Left lung (tissue), 10 donors: ENCODE results near the gene TNFSF12. TPM values are rescaled to one million over a fixed set of nuclear protein-coding genes. Genes with fewer than 3 reads are reported as not detected.

ENCODE experiments used
- ATAC-seq: fragments of 200-7000 bp; cut with Tn5 transposase; one replicate; pipeline ENCODE4 v1.9.1; 2020; ENCODE audit warnings: moderate library complexity
- DNase-seq, 4 donors: peaks; one replicate each; pipeline ENCODE4 v3.0.0-alpha.2; 2013 to 2020
- H3K27ac ChIP-seq, 2 donors: fragments of 200-600 bp; sonication (generic) in 1 of 2; one replicate each; pipeline versions ENCODE4 v1.5.0 to v1.8.0; 2020 to 2021
- H3K27me3 ChIP-seq, 2 donors: fragments of 200-600 bp; sonication (generic) in 1 of 2; one replicate each; pipeline versions ENCODE4 v1.5.0 to v1.8.0; 2020 to 2021
- H3K36me3 ChIP-seq, 2 donors: fragments of 200-600 bp; sonication (generic) in 1 of 2; one replicate each; pipeline versions ENCODE4 v1.5.0 to v1.8.0; 2020 to 2021
- H3K4me1 ChIP-seq, 2 donors: fragments of 200-600 bp; one replicate each; pipeline ENCODE4 v1.8.0; 2021
- H3K4me3 ChIP-seq, 2 donors: fragments of 200-600 bp; sonication (generic) in 1 of 2; one replicate each; pipeline versions ENCODE4 v1.5.0 to v1.8.0; 2020 to 2021; ENCODE audit warnings: mild to moderate bottlenecking in 1 of 2
- H3K9me3 ChIP-seq, 2 donors: fragments of 200-600 bp; sonication (generic) in 1 of 2; one replicate each; pipeline versions ENCODE4 v1.5.0 to v1.8.0; 2020 to 2021
- CTCF ChIP-seq, 2 donors: fragments of 200-600 bp; sonication (generic) in 1 of 2; IDR thresholded peaks; one replicate each; pipeline versions ENCODE4 v1.5.0 to v1.8.0; 2021; ENCODE audit warnings: antibody characterized with exemption in 2 of 2
- intact Hi-C, 2 donors: fragments of 100-400 bp; cut with DNase I; formaldehyde crosslinking; loops; one replicate each; pipeline versions ENCODE4 v1.11.2 to v1.14.2; 2022
- polyA plus RNA-seq, 6 donors: library from polyadenylated mRNA; unstranded; fragments of 120-200 nt; gene quantifications; one replicate each; pipeline ENCODE4 v1.2.1, GENCODE V29; 2013; ENCODE audit not compliant: insufficient read length in 6 of 6
- total RNA-seq, 2 donors: library from RNA; stranded (reverse); fragmentation: NEBNext Ultra II Directional; extraction: Animal tissue kit (Norgen Biotek cat#: 25700); gene quantifications; one replicate each; pipeline ENCODE4 v1.2.1, GENCODE V29; 2021
- donor health status: DM: no; HTN: yes; CAD: no.
- donor health status: DM: no; HTN: no; CAD: no.

The TNFSF12 gene
- total and polyA plus RNA-seq, 8 donors = 23.6 to 50.5 (median 29.9) TPM

- Histone ChIP-seq H3K4me3 (no peak overlapping the region), H3K27me3 (no peaks in the 10 kb centered on the region), H3K36me3 (peaks cover 0 to 40% of the 10 kb centered on the region in 2 donors), H3K4me1 (peaks cover 4 to 16% of the 10 kb centered on the region in 2 donors), H3K9me3 (no peaks in the 10 kb centered on the region), H3K27ac (peak overlapping the region in 1 of 2 donors; percentile 15)
- ATAC-seq = peak; percentile 53
- intact Hi-C loops = no loop called here
- no peak for TF ChIP-seq CTCF (IDR thresholded peaks at IDR 0.05)
- DNase-seq = no peak
Observed at GRCh38 chr17:7515911-7516610, 32.8 kb upstream of the TNFSF12 start.

GRCh38 chr17:7523033-7523432 lies 25.8 kb upstream of the TNFSF12 start:
- Histone ChIP-seq H3K36me3 (no peaks in the 10 kb centered on the region), H3K4me3 (no peak overlapping the region), H3K27me3 (no peaks in the 10 kb centered on the region), H3K4me1 (no peaks in the 10 kb centered on the region), H3K9me3 (peaks cover 0 to 3% of the 10 kb centered on the region in 2 donors), H3K27ac (no peak overlapping the region)
- DNase-seq (no peak), ATAC-seq (peak; percentile 45)
- intact Hi-C loops = no loop called here
- TF ChIP-seq CTCF (IDR thresholded peaks at IDR 0.05) = peak; percentile 21 to 57

GRCh38 chr17:7528842-7529241 lies 20.0 kb upstream of the TNFSF12 start:
- no peak for TF ChIP-seq CTCF (IDR thresholded peaks at IDR 0.05)
- Histone ChIP-seq H3K4me3 (no peak overlapping the region), H3K27me3 (no peaks in the 10 kb centered on the region), H3K36me3 (no peaks in the 10 kb centered on the region), H3K9me3 (peaks cover 0 to 26% of the 10 kb centered on the region in 2 donors), H3K4me1 (no peaks in the 10 kb centered on the region), H3K27ac (no peak overlapping the region)
- ATAC-seq (no peak), DNase-seq (no peak)
- intact Hi-C loops = no loop called here

GRCh38 chr17:7530023-7530900 lies 18.6 kb upstream of the TNFSF12 start:
- Histone ChIP-seq H3K4me3 (no peak overlapping the region), H3K27ac (no peak overlapping the region), H3K9me3 (peaks cover 0 to 26% of the 10 kb centered on the region in 2 donors), H3K4me1 (no peaks in the 10 kb centered on the region), H3K36me3 (no peaks in the 10 kb centered on the region), H3K27me3 (no peaks in the 10 kb centered on the region)
- no peak for TF ChIP-seq CTCF (IDR thresholded peaks at IDR 0.05)
- intact Hi-C loops = no loop called here
- DNase-seq (no peak), ATAC-seq (no peak)

- no peak for TF ChIP-seq CTCF (IDR thresholded peaks at IDR 0.05)
- intact Hi-C loops = no loop called here
- no peak for ATAC-seq
- H3K27ac ChIP-seq = no peak overlapping the region
- no peaks in the 10 kb centered on the region for H3K27me3 ChIP-seq
- peaks cover 0 to 13% of the 10 kb centered on the region in 2 donors for H3K9me3 ChIP-seq
- no peak overlapping the region for H3K4me3 ChIP-seq
- no peak for DNase-seq
- no peaks in the 10 kb centered on the region for H3K36me3 ChIP-seq
- H3K4me1 ChIP-seq = no peaks in the 10 kb centered on the region
Observed at GRCh38 chr17:7538050-7538449, 10.8 kb upstream of the TNFSF12 start.
